ENCODE results near the gene SP8. TPM values are rescaled to one million over a fixed set of nuclear protein-coding genes. Genes with fewer than 3 reads are reported as not detected.
"Not testable (repeated sequence)": the region's sequence is repeated elsewhere in the genome, so short reads cannot be mapped to it uniquely, and the experiment has no call there.

Gene SP8
- total and polyA plus RNA-seq, 9 of the 15 experiments (the other 6 are each of a cell fraction or from before 2014, with no cell fraction given): 0.04 to 1.2 (median 0.19) TPM

DNA sequence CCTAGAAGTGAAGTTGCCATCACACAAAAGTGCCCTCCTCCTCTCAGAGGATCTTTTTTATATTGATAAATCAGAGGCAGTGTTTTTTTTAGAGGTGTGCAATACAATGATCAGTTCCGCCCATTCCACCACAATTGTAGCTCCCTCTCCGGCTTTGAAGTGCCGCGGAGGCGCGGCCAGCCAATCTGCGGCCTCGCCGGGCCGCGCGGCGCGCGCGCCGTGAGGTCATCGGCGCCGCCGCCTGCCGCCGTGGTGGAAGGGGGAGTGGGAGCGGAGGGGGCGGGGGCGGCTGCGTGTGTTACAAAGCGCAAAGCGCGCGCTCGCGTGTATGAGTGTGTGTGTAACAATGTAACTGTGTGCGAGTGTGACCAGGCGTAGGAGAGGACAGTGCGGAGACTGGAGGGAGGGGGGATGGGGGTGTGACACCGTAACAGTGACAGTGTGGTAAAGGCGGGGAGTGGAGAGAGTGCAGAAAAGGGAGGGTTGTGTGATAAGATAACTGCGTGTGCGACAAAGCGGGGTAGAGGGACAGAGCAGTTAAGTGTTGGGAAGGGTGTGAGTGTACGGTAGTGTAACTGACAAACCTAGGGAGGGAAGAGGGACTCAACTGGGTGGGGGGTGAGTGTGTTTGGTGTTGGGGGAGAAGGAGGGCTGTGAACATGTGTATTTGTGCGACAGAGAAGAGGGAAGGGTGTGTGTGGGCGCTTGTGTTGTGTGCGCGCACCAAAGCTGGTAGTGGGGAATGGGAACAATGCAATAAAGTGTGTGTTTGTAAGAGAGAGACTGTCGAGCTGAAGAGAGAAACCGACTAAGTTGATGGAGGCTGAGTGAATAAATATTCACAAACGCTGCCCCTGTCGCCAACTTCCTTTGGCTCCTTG, at the start of gene SP8 (continued):
- TF ChIP-seq SRSF9 (IDR thresholded peaks at IDR 0.05; ENCODE audit: borderline replicate concordance, low read depth, low read length) (no peak), BHLHE40 (IDR thresholded peaks at IDR 0.05; ENCODE audit: low read length) (peak; percentile 50; the same call in 1 of the 2 replicates), KHSRP (IDR thresholded peaks at IDR 0.05) (0 out of 2 replicates have a peak, but pooled peaks have one; percentile 34), TFAM (CRISPR knock-in tag; conservative IDR thresholded peaks at IDR 0.05) (no peak), DDX20 (tag; IDR thresholded peaks at IDR 0.05; ENCODE audit: low read depth) (no peak), PCBP2 (IDR thresholded peaks at IDR 0.05; ENCODE audit: low read depth, low read length, poor library complexity, severe bottlenecking) (no peak), CBX5 (IDR thresholded peaks at IDR 0.05; ENCODE audit: borderline replicate concordance, low read depth) (no peak), ESRRA (IDR thresholded peaks at IDR 0.05; ENCODE audit: borderline replicate concordance, low read depth) (no peak), TGIF2 (CRISPR knock-in tag; IDR thresholded peaks at IDR 0.05) (no peak), ZFPM2 (CRISPR knock-in tag; IDR thresholded peaks at IDR 0.05) (no peak), TBP (optimal IDR thresholded peaks at IDR 0.05; ENCODE audit: low read depth, low read length) (peak; percentile 44), CC2D1A (IDR thresholded peaks at IDR 0.05) (0 out of 2 replicates have a peak, but pooled peaks have one; percentile 39), KDM2B (CRISPR knock-in tag; IDR thresholded peaks at IDR 0.05) (no peak), ADNP (tag; IDR thresholded peaks at IDR 0.05) (no peak), TAF15 (IDR thresholded peaks at IDR 0.05; ENCODE audit: low read depth, low read length) (no peak)
- TF ChIP-seq, protein P1, sequence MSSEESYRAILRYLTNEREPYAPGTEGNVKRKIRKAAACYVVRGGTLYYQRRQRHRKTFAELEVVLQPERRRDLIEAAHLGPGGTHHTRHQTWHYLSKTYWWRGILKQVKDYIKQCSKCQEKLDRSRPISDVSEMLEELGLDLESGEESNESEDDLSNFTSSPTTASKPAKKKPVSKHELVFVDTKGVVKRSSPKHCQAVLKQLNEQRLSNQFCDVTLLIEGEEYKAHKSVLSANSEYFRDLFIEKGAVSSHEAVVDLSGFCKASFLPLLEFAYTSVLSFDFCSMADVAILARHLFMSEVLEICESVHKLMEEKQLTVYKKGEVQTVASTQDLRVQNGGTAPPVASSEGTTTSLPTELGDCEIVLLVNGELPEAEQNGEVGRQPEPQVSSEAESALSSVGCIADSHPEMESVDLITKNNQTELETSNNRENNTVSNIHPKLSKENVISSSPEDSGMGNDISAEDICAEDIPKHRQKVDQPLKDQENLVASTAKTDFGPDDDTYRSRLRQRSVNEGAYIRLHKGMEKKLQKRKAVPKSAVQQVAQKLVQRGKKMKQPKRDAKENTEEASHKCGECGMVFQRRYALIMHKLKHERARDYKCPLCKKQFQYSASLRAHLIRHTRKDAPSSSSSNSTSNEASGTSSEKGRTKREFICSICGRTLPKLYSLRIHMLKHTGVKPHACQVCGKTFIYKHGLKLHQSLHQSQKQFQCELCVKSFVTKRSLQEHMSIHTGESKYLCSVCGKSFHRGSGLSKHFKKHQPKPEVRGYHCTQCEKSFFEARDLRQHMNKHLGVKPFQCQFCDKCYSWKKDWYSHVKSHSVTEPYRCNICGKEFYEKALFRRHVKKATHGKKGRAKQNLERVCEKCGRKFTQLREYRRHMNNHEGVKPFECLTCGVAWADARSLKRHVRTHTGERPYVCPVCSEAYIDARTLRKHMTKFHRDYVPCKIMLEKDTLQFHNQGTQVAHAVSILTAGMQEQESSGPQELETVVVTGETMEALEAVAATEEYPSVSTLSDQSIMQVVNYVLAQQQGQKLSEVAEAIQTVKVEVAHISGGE (CRISPR knock-in tag; IDR thresholded peaks at IDR 0.05): no peak

DNA sequence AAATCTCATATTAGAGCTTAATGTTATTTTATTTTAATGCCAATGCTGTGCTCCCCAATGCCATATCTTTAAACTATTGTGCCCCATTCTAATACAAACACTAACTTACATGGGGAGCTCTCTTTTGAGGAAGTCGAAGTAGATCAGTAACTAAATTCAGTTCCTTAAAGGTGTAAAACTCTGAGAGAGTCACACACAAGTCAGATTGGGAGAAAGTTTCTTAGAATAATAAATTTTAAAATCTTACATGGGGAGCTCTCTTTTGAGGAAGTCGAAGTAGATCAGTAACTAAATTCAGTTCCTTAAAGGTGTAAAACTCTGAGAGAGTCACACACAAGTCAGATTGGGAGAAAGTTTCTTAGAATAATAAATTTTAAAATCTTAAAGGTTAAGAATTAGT, 49.7 kb upstream of the SP8 start:
- H3K4me1 ChIP-seq (replicated peaks in 1 of 2; ENCODE audit: control insufficient read depth in 2 of 2, insufficient read depth in 2 of 2, low read length in 2 of 2); H2AFZ ChIP-seq (ENCODE audit: low read depth, low read length); H3K9me3 ChIP-seq (replicated peaks; ENCODE audit: control insufficient read depth, insufficient read depth, low read depth, low read length); H3K36me3 ChIP-seq (ENCODE audit: control insufficient read depth, insufficient read depth, low read length); H3K9ac ChIP-seq (ENCODE audit: insufficient read depth in 1 of 2, low read depth in 2 of 2, low read length in 2 of 2); H3K27me3 ChIP-seq (ENCODE audit: control insufficient read depth in 2 of 2, insufficient read depth in 2 of 2, low read length in 2 of 2); DNase-seq (ENCODE audit: extremely low read depth in 1 of 4, low spot score in 3 of 4); H3K4me3 ChIP-seq; H3K27ac ChIP-seq (ENCODE audit: extremely low read depth, low read depth, low read length); BruUV-seq (replicated peaks); H4K20me1 ChIP-seq (replicated peaks; ENCODE audit: control insufficient read depth, insufficient read depth, low read length); ATAC-seq; H3K79me2 ChIP-seq (ENCODE audit: control insufficient read depth, insufficient read depth, low read length); in situ Hi-C loops (cut with MboI); intact Hi-C loops (cut with micrococcal nuclease); H3K9me1 ChIP-seq (ENCODE audit: control insufficient read depth, insufficient read depth, low read length); H3K4me2 ChIP-seq (ENCODE audit: insufficient read depth, low read length): not testable (repeated sequence)
- ChIA-PET POLR2A (interaction anchor here (0.5 kb wide), 1 partner anchor 1294 kb away, joined by 3 read pairs; no protein-coding TSS in a partner anchor), CTCF (ENCODE audit: low intra/inter-chr PET ratio) (interaction anchor here (0.7 kb wide), 1 partner anchor 56 kb away, joined by 4 read pairs; no protein-coding TSS in a partner anchor)
- WGBS (ENCODE audit: insufficient coverage, low coverage, missing lambda C conversion rate): 0% methylated on average over 2 of the region's 2 CpGs
- FAIRE-seq: peak; percentile 48
